Measurements from ENCODE around the gene ARHGAP5.

- TF ChIP-seq POLR2A (IDR thresholded peaks at IDR 0.05) (no peak), CTCF (IDR thresholded peaks at IDR 0.05) (no peak)
Measured at GRCh38 chr14:32050878-32051277, 26.2 kb upstream of the ARHGAP5 start.
